Tibial nerve (tissue), 3 donors: Measurements from ENCODE around the gene ANKMY1.

Source experiments
- CTCF ChIP-seq, 5 experiments: fragments of 200-600 bp in 3 of 5; fragments of 450-650 bp in 2 of 5; sonication (generic) in 3 of 5; IDR thresholded peaks; one replicate each; pipeline ENCODE4 v1.5.1; 2016 to 2019; ENCODE audit warnings: antibody characterized with exemption in 5 of 5, mild to moderate bottlenecking in 3 of 5, moderate library complexity in 2 of 5
- POLR2A ChIP-seq, 2 donors: fragments of 450-650 bp; IDR thresholded peaks; one replicate each; pipeline ENCODE4 v1.6.1; 2017; ENCODE audit warnings: antibody characterized with exemption in 2 of 2, mild to moderate bottlenecking in 2 of 2, moderate library complexity in 2 of 2

GRCh38 chr2:240586198-240586918 lies 28.6 kb upstream of the ANKMY1 start, which contains the start of gene CAPN10:
- TF ChIP-seq CTCF (IDR thresholded peaks at IDR 0.05) = peak in 1 of 5 experiments; percentile 69
- peak; percentile 14 to 60 for TF ChIP-seq POLR2A (IDR thresholded peaks at IDR 0.05)
